ENCODE data around the gene LILRA6.

DNA sequence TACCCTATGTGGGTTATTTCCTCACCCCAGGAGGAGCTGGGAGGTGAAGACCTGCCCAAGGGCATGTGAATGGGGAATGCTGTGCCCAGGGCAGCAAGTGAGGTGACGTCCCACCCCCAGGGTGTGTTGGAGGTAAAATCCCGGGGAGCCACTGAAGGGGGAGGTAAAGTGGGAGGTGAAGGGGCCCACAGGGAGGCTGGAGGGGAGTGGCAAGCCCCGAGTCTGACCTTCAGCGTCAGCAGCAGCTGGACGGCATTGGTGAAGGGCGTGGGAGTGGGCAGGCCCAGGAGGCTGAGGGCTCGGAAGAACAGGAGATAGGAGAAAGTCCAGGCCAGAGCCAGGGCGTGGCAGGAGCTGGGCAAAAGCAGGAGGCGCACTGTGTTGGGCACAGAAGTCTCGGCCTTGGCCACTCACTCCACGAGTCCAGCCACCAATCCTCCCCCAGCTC, 55.6 kb downstream of the LILRA6 start:
- TF ChIP-seq, protein P1, sequence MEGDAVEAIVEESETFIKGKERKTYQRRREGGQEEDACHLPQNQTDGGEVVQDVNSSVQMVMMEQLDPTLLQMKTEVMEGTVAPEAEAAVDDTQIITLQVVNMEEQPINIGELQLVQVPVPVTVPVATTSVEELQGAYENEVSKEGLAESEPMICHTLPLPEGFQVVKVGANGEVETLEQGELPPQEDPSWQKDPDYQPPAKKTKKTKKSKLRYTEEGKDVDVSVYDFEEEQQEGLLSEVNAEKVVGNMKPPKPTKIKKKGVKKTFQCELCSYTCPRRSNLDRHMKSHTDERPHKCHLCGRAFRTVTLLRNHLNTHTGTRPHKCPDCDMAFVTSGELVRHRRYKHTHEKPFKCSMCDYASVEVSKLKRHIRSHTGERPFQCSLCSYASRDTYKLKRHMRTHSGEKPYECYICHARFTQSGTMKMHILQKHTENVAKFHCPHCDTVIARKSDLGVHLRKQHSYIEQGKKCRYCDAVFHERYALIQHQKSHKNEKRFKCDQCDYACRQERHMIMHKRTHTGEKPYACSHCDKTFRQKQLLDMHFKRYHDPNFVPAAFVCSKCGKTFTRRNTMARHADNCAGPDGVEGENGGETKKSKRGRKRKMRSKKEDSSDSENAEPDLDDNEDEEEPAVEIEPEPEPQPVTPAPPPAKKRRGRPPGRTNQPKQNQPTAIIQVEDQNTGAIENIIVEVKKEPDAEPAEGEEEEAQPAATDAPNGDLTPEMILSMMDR (conservative IDR thresholded peaks at IDR 0.05; ENCODE audit: low read depth, low read length): no peak
- TF ChIP-seq EZH2 (IDR thresholded peaks at IDR 0.05; ENCODE audit: borderline replicate concordance, low read depth, low read length, poor library complexity, severe bottlenecking): no peak

Measured in A673 (cell line).